Embryonic facial prominence (tissue), 1 donor: ENCODE results near the gene FASTKD2.

Experiments
- DNase-seq: peaks from one replicate; pipeline ENCODE4 v3.0.0-alpha.2; 2016; ENCODE audit errors: extremely low spot score

The FASTKD2 gene

GRCh38 chr2:206765242-206766056 lies at the start of gene FASTKD2, which contains the start of gene MDH1B:
Gene FASTKD2, plus strand, starts transcription at chr2:206765606. Its CDS starts 1,088 bp downstream, at chr2:206766694.
Gene MDH1B, minus strand, starts transcription at chr2:206765328. Its CDS starts 57 bp downstream, at chr2:206765271.
- DNase-seq, result peak; percentile 89

GRCh38 chr2:206716623-206717022 lies 48.8 kb upstream of the FASTKD2 start:
- no peak for DNase-seq

DNA sequence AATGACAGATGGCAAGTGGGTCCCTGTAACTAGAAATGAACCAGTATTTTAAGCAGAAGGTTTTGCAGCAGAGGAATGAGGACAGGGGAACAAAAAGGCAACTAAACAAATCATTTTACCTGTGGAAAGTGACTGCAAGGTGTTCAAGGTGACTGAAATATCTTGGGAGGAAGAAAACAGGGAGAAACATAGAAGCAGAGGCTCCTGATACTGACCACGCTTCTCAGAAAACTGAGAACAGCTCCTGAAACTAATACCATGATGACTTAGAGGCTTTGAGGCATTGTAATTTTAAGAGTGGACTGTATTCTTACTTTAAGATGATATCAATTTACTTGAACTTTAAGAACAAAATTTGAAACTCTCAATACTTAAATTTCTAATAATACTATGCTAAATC lies 47.1 kb upstream of the FASTKD2 start, which contains the start of gene DYTN:
Gene DYTN, minus strand, starts transcription at position 101 of the 400 bp plus-strand sequence. CDS start 117 bp downstream, outside the sequence.
- no peak for DNase-seq

- DNase-seq, result no peak
Observed at GRCh38 chr2:206721256-206721920, 44.0 kb upstream of the FASTKD2 start.

- DNase-seq, result no peak
Observed at GRCh38 chr2:206723288-206723687, 42.1 kb upstream of the FASTKD2 start.

DNA sequence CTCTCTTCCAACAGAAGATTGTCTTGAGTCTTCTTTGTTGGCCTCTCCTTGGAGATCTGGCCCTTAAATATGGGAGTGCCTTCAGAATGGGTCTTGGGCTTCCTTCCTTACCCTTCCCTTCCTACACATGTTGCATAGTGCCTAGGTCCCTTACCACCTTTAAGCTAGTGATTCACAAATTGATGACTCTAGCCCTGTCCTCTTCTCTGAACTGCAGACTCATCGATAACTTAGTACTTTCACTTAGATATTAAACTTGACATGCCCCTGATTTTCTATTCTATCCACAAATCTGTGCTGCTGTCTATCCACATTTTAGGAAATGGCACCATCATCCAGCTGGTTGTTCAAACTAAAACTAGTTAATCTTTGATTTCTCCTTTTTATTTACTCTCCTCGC lies 38.1 kb upstream of the FASTKD2 start:
- DNase-seq, result no peak

GRCh38 chr2:206728277-206729199 lies 36.9 kb upstream of the FASTKD2 start:
- DNase-seq, result no peak

- DNase-seq, result no peak
Observed at GRCh38 chr2:206733341-206733740, 32.1 kb upstream of the FASTKD2 start.

GRCh38 chr2:206736935-206737334 lies 28.5 kb upstream of the FASTKD2 start:
- no peak for DNase-seq

GRCh38 chr2:206739271-206739670 lies 26.1 kb upstream of the FASTKD2 start:
- DNase-seq, result no peak

DNA sequence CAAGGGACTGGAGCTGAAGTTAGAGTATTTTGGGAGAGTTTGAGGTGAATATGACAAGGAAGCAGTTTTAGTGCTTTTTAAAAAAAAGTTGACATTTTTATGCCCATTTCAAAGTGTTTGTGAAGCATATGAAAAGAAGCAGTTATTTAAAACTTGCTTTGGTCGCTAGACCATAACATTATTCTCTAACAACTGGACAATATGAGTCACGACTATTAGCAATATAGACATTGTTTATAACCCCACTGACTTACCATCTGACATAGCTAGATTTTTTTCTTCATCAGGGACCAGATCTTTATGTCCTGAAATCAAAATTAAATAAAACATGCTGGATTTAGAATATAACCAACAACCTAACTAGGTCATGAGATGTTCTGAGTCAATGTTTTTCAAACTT lies 24.6 kb upstream of the FASTKD2 start:
- DNase-seq, result no peak

- DNase-seq, result no peak
Observed at GRCh38 chr2:206756816-206757215, 8.6 kb upstream of the FASTKD2 start.

DNA sequence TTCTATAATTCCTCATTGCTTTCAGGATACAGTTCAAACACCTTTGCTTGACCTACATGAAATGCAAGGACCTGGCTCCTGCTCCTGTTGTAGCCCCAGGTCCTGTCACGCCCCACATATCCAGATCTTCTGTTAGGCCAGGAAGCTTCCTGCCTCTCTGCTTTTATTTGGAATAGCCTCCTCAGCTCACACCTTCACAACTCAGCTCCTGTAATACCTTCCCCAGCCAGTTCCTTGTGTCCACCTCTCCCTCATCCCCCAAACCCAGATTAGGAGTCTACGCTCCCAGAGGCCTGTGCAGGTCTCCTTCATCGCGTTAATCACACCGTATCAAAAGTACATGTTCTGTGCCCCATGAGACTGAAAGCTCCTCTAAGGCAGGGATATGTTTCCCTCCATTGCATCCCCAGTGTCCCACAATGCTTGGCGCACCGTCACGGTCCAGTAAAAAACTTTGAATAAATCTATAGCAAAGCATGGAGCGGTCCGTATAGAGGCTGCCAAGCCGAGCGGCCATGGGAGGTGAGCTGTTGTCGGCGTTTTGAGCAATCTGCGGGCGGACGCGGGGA lies 649 bp upstream of the FASTKD2 start:
- DNase-seq, result no peak

- no peak for DNase-seq
Observed at GRCh38 chr2:206766057-206766930, 888 bp downstream of the FASTKD2 start.

- DNase-seq, result no peak
Observed at GRCh38 chr2:206774871-206775270, 9.5 kb downstream of the FASTKD2 start.

- DNase-seq, result no peak
Observed at GRCh38 chr2:206776432-206776831, 11.0 kb downstream of the FASTKD2 start.

DNA sequence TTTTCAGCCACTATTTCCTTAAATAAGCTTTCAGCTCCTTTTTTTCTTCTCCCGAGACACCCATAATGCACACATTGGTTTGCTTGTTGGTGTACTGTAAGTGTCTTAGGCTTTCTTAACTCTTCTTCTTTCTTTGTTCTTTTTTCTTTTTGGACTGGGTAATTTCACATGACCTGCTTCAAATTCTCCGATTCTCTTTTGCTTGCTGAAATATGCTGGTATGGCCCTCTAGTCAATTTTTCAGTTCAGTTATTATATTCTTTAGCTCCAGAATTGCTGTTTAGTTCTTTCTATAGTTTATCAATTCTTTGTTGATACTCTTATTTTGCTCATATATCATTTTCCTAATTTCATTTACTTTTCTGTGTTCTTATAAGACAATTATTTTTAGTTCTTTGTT lies 15.3 kb downstream of the FASTKD2 start:
- no peak for DNase-seq

DNA sequence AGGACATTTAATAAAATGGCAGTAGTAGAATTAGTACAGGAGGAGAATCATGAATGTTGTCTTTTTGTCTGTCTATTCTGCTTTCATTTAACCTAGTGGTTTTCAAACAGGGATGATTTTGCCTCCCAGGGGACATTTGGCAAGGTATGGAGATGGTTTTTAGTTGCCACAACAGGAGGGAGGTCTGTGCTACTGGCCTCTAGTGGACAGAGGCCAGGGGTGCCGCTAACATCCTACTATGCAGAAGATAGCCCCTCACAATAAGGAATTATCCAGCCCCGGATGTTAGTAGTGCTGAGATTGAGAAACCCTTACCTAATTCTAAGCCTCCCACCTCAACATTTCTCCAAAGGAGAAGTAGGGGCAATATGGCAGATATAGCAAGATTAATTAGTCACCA lies 18.3 kb downstream of the FASTKD2 start:
- no peak for DNase-seq

DNA sequence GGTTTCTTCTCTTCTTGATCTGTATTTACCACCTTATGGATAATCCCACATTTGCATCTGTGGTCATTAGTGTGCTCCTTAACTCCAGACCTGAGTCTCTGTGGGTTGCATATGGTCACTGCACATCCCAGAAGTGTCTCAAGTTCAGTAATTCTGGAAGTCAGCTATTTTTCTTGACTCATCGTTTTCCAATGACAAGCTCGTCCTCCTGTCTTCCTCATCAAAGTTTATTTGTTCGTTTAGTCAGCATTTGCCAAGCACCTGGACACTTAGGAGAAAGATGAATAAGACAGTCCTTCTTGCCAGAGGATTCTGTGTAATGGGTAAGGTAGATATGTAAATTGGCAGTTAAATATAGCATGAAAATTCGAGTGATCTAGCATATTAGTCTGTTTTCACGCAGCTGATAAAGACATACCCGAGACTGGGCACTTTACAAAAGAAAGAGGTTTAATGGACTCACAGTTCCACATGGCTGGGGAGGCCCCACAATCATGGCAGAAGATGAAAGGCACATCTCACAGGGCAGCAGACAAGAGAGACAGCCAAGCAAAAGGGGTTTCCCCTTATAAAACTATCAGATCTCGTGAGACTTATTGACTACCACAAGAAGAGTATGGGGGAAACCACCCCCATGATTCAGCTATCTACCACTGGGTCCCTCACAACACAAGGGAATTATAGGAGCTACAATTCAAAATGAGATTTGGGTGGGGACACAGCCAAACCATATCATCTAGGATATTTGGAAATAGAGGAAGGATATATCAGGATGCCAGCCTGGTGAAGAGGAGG lies 19.4 kb downstream of the FASTKD2 start:
- DNase-seq, result no peak
